ENCODE data around the gene PLXNB2. TPM values are rescaled to one million over a fixed set of nuclear protein-coding genes. Genes with fewer than 3 reads are reported as not detected.

Gene PLXNB2
- total RNA-seq, 1 experiment from 2014 or later, result 236 TPM

- Histone ChIP-seq H2AFZ (ENCODE audit: low read depth, low read length, poor library complexity, severe bottlenecking) (no peak overlapping the region), H3K9me3 (ENCODE audit: control insufficient read depth in 1 of 2, insufficient read depth in 1 of 2, low read depth in 1 of 2, low read length in 2 of 2) (no peaks in the 10 kb centered on the region), H3K27me3 (ENCODE audit: insufficient read depth, low read length) (no peaks in the 10 kb centered on the region), H3K27ac (ENCODE audit: low read depth, low read length) (no peak overlapping the region), H3K4me1 (ENCODE audit: control insufficient read depth in 1 of 2, insufficient read depth in 2 of 2, low read length in 2 of 2) (peaks cover 14 to 19% of the 10 kb centered on the region in 2 experiments), H3K36me3 (ENCODE audit: control insufficient read depth in 1 of 2, insufficient read depth in 2 of 2, low read length in 2 of 2) (no peaks in the 10 kb centered on the region), H3K4me3 (replicated peaks in 1 of 2; ENCODE audit: low read depth in 1 of 2, low read length in 2 of 2) (no peak overlapping the region), H4K20me1 (ENCODE audit: insufficient read depth) (no peaks in the 10 kb centered on the region), H3K79me2 (ENCODE audit: insufficient read depth, low read length) (no peaks in the 10 kb centered on the region), H3K4me2 (ENCODE audit: low read length) (no peak overlapping the region), H3K9ac (ENCODE audit: low read length) (no peak overlapping the region), H3K9me2 (ENCODE audit: insufficient read depth) (no peaks in the 10 kb centered on the region)
- intact Hi-C loops (cut with micrococcal nuclease), result no loop called here
- RAD21 ChIA-PET (ENCODE audit: low non-redundant PET in 1 of 2, low total read pairs in 2 of 2, uncharacterized antibody in 2 of 2, unreplicated experiment in 2 of 2), result no interaction called here
- no TSS peak for BruUV-seq (replicated peaks)
- DNase-seq (ENCODE audit: low read depth, low spot score) (no peak), ATAC-seq (no peak)
- POLR2A ChIA-PET, result no interaction called here
- TF ChIP-seq CEBPB (IDR thresholded peaks at IDR 0.05; ENCODE audit: low read depth) (no peak), RAD21 (IDR thresholded peaks at IDR 0.05; ENCODE audit: low read depth) (no peak), YY1 (IDR thresholded peaks at IDR 0.05; ENCODE audit: extremely low read depth, insufficient replicate concordance, low read depth, low read length) (no peak), JUND (IDR thresholded peaks at IDR 0.05) (no peak), ZFX (IDR thresholded peaks at IDR 0.05) (no peak), ZNF274 (IDR thresholded peaks at IDR 0.05; ENCODE audit: low read depth, low read length) (no peak), MAX (IDR thresholded peaks at IDR 0.05) (no peak), CBX3 (IDR thresholded peaks at IDR 0.05; ENCODE audit: low read depth) (no peak), POLR2A (IDR thresholded peaks at IDR 0.05; ENCODE audit: borderline replicate concordance, extremely low read depth, insufficient read depth, insufficient read length) (no peak)
- CTCF ChIA-PET, result interaction anchor here (1.6 kb wide), 1 partner anchor 8 kb away, joined by 3 read pairs; no protein-coding TSS in a partner anchor
Observed at GRCh38 chr22:50320116-50320515, 12.7 kb upstream of the PLXNB2 start.

GRCh38 chr22:50319503-50319951 lies 12.1 kb upstream of the PLXNB2 start:
- RAD21 ChIA-PET (ENCODE audit: low non-redundant PET in 1 of 2, low total read pairs in 2 of 2, uncharacterized antibody in 2 of 2, unreplicated experiment in 2 of 2), result no interaction called here
- no TSS peak for BruUV-seq (replicated peaks)
- H3K9ac ChIP-seq (ENCODE audit: low read length), result no peak overlapping the region
- no peaks in the 10 kb centered on the region for H3K9me3 ChIP-seq (ENCODE audit: control insufficient read depth in 1 of 2, insufficient read depth in 1 of 2, low read depth in 1 of 2, low read length in 2 of 2)
- H4K20me1 ChIP-seq (ENCODE audit: insufficient read depth), result no peaks in the 10 kb centered on the region
- H3K27ac ChIP-seq (ENCODE audit: low read depth, low read length), result no peak overlapping the region
- no peaks in the 10 kb centered on the region for H3K27me3 ChIP-seq (ENCODE audit: insufficient read depth, low read length)
- DNase-seq (ENCODE audit: low read depth, low spot score) (no peak), ATAC-seq (no peak)
- H3K4me3 ChIP-seq (replicated peaks in 1 of 2; ENCODE audit: low read depth in 1 of 2, low read length in 2 of 2), result no peak overlapping the region
- intact Hi-C loops (cut with micrococcal nuclease), result no loop called here
- CTCF ChIA-PET, result interaction anchor here (1.6 kb wide), 1 partner anchor 9 kb away, joined by 3 read pairs; no protein-coding TSS in a partner anchor
- H2AFZ ChIP-seq (ENCODE audit: low read depth, low read length, poor library complexity, severe bottlenecking), result no peak overlapping the region
- peaks cover 9 to 20% of the 10 kb centered on the region in 2 experiments for H3K4me1 ChIP-seq (ENCODE audit: control insufficient read depth in 1 of 2, insufficient read depth in 2 of 2, low read length in 2 of 2)
- H3K9me2 ChIP-seq (ENCODE audit: insufficient read depth), result no peaks in the 10 kb centered on the region
- no peak overlapping the region for H3K4me2 ChIP-seq (ENCODE audit: low read length)
- no peaks in the 10 kb centered on the region for H3K36me3 ChIP-seq (ENCODE audit: control insufficient read depth in 1 of 2, insufficient read depth in 2 of 2, low read length in 2 of 2)
- no peaks in the 10 kb centered on the region for H3K79me2 ChIP-seq (ENCODE audit: insufficient read depth, low read length)
- POLR2A ChIA-PET, result no interaction called here
- TF ChIP-seq SIN3A (IDR thresholded peaks at IDR 0.05; ENCODE audit: low read depth) (no peak), POLR2A (IDR thresholded peaks at IDR 0.05; ENCODE audit: borderline replicate concordance, extremely low read depth, insufficient read depth, insufficient read length) (no peak), ELF1 (IDR thresholded peaks at IDR 0.05; ENCODE audit: borderline replicate concordance, low read depth) (no peak), CBX3 (IDR thresholded peaks at IDR 0.05; ENCODE audit: low read depth) (no peak), RAD21 (IDR thresholded peaks at IDR 0.05; ENCODE audit: low read depth) (no peak), YY1 (IDR thresholded peaks at IDR 0.05; ENCODE audit: extremely low read depth, insufficient replicate concordance, low read depth, low read length) (no peak), CTCF (IDR thresholded peaks at IDR 0.05 in 2 of 3, conservative IDR thresholded peaks at IDR 0.05 in 1 of 3; ENCODE audit: borderline replicate concordance in 1 of 3, insufficient read depth in 1 of 3, low read depth in 2 of 3, low read length in 2 of 3) (no peak), ATF3 (IDR thresholded peaks at IDR 0.05) (no peak), REST (IDR thresholded peaks at IDR 0.05; ENCODE audit: low read depth) (no peak), ZFX (IDR thresholded peaks at IDR 0.05) (no peak), JUND (IDR thresholded peaks at IDR 0.05) (no peak), SP1 (IDR thresholded peaks at IDR 0.05; ENCODE audit: low read depth) (no peak), FOSL1 (IDR thresholded peaks at IDR 0.05; ENCODE audit: low read depth) (no peak)
